Effector memory CD4-positive, alpha-beta T cell (primary cell): Measurements from ENCODE around the gene RBM7.

Experiments
- DNase-seq, 3 donors: peaks; one replicate each; pipeline ENCODE4 v3.0.0-alpha.2; 2020
- H3K27ac ChIP-seq: 2 replicates; pipeline ENCODE4 v1.7.0; 2013; ENCODE audit warnings: mild to moderate bottlenecking, low read length, moderate library complexity; ENCODE audit not compliant: insufficient read depth, poor library complexity, severe bottlenecking
- H3K27me3 ChIP-seq: replicated peaks from 2 replicates; pipeline ENCODE4 v1.7.0; 2013; ENCODE audit warnings: mild to moderate bottlenecking, low read length; ENCODE audit not compliant: insufficient read depth, control insufficient read depth, poor library complexity, severe bottlenecking
- H3K36me3 ChIP-seq: 2 replicates; pipeline ENCODE4 v1.7.0; 2013; ENCODE audit warnings: mild to moderate bottlenecking, low read length, moderate library complexity; ENCODE audit not compliant: control insufficient read depth, insufficient read depth
- H3K4me1 ChIP-seq: 2 replicates; pipeline ENCODE4 v1.7.0; 2013; ENCODE audit warnings: low read length, mild to moderate bottlenecking; ENCODE audit not compliant: control insufficient read depth, insufficient read depth, poor library complexity, severe bottlenecking
- H3K4me3 ChIP-seq: 2 replicates; pipeline ENCODE4 v1.7.0; 2013; ENCODE audit warnings: low read length, low read depth, mild to moderate bottlenecking; ENCODE audit not compliant: insufficient read depth, poor library complexity, severe bottlenecking
- H3K9me3 ChIP-seq: 2 replicates; pipeline ENCODE4 v1.7.0; 2013; ENCODE audit warnings: mild to moderate bottlenecking, low read length, moderate library complexity; ENCODE audit not compliant: control insufficient read depth

The RBM7 gene

GRCh38 chr11:114368918-114369680, 31.4 kb upstream of the RBM7 start:
- no peak overlapping the region for H3K27ac ChIP-seq
- H3K27me3 ChIP-seq = no peaks in the 10 kb centered on the region
- no peaks in the 10 kb centered on the region for H3K9me3 ChIP-seq
- DNase-seq = no peak
- no peaks in the 10 kb centered on the region for H3K4me1 ChIP-seq
- no peaks in the 10 kb centered on the region for H3K36me3 ChIP-seq
- H3K4me3 ChIP-seq = no peak overlapping the region

GRCh38 chr11:114375052-114375451, 25.4 kb upstream of the RBM7 start:
- Histone ChIP-seq H3K9me3 (no peaks in the 10 kb centered on the region), H3K36me3 (no peaks in the 10 kb centered on the region), H3K4me3 (no peak overlapping the region), H3K27me3 (no peaks in the 10 kb centered on the region), H3K27ac (no peak overlapping the region), H3K4me1 (no peaks in the 10 kb centered on the region)
- DNase-seq = no peak

GRCh38 chr11:114377612-114378267, 22.7 kb upstream of the RBM7 start:
- Histone ChIP-seq H3K4me1 (no peaks in the 10 kb centered on the region), H3K36me3 (no peaks in the 10 kb centered on the region), H3K9me3 (no peaks in the 10 kb centered on the region), H3K4me3 (no peak overlapping the region), H3K27me3 (no peaks in the 10 kb centered on the region), H3K27ac (no peak overlapping the region)
- no peak for DNase-seq

- Histone ChIP-seq H3K36me3 (no peaks in the 10 kb centered on the region), H3K4me1 (no peaks in the 10 kb centered on the region), H3K4me3 (no peak overlapping the region), H3K9me3 (no peaks in the 10 kb centered on the region), H3K27me3 (peaks cover 2% of the 10 kb centered on the region), H3K27ac (no peak overlapping the region)
- no peak for DNase-seq
These were observed 20.9 kb upstream of the RBM7 start for GRCh38 chr11:114379394-114380069.

- no peaks in the 10 kb centered on the region for H3K9me3 ChIP-seq
- H3K27me3 ChIP-seq = peaks cover 4% of the 10 kb centered on the region
- H3K4me1 ChIP-seq = no peaks in the 10 kb centered on the region
- no peaks in the 10 kb centered on the region for H3K36me3 ChIP-seq
- H3K27ac ChIP-seq = no peak overlapping the region
- no peak overlapping the region for H3K4me3 ChIP-seq
- DNase-seq = no peak
These were observed 18.0 kb upstream of the RBM7 start for GRCh38 chr11:114382509-114382908.

- no peak for DNase-seq
- H3K36me3 ChIP-seq = no peaks in the 10 kb centered on the region
- H3K27me3 ChIP-seq = peaks cover 4% of the 10 kb centered on the region
- no peak overlapping the region for H3K27ac ChIP-seq
- no peaks in the 10 kb centered on the region for H3K4me1 ChIP-seq
- H3K4me3 ChIP-seq = no peak overlapping the region
- H3K9me3 ChIP-seq = no peaks in the 10 kb centered on the region
These were observed 16.0 kb upstream of the RBM7 start for GRCh38 chr11:114384487-114384886.

- H3K36me3 ChIP-seq = no peaks in the 10 kb centered on the region
- H3K4me3 ChIP-seq = no peak overlapping the region
- no peak for DNase-seq
- no peak overlapping the region for H3K27ac ChIP-seq
- peaks cover 4% of the 10 kb centered on the region for H3K27me3 ChIP-seq
- H3K4me1 ChIP-seq = no peaks in the 10 kb centered on the region
- no peaks in the 10 kb centered on the region for H3K9me3 ChIP-seq
These were observed 14.3 kb upstream of the RBM7 start for GRCh38 chr11:114386131-114386530.

- no peaks in the 10 kb centered on the region for H3K4me1 ChIP-seq
- DNase-seq = no peak
- peaks cover 4% of the 10 kb centered on the region for H3K27me3 ChIP-seq
- no peaks in the 10 kb centered on the region for H3K9me3 ChIP-seq
- H3K36me3 ChIP-seq = no peaks in the 10 kb centered on the region
- no peak overlapping the region for H3K27ac ChIP-seq
- no peak overlapping the region for H3K4me3 ChIP-seq
These were observed 13.9 kb upstream of the RBM7 start for GRCh38 chr11:114386545-114386944.

GRCh38 chr11:114392735-114393667, 7.5 kb upstream of the RBM7 start:
- Histone ChIP-seq H3K4me1 (no peaks in the 10 kb centered on the region), H3K4me3 (no peak overlapping the region), H3K36me3 (no peaks in the 10 kb centered on the region), H3K9me3 (no peaks in the 10 kb centered on the region), H3K27ac (no peak overlapping the region), H3K27me3 (no peaks in the 10 kb centered on the region)
- no peak for DNase-seq
